Neural progenitor cell (in vitro differentiated cells): ENCODE measurements around the gene PLPPR3.

Source experiments
- CTCF ChIP-seq: fragments of 200-600 bp; sonication (generic); IDR thresholded peaks from 2 replicates; pipeline ENCODE4 v1.5.1; 2017; ENCODE audit warnings: antibody characterized with exemption, mild to moderate bottlenecking
- EZH2 ChIP-seq: fragments of 200-600 bp; sonication (generic); IDR thresholded peaks from 2 replicates; pipeline ENCODE4 v1.6.1; 2017; ENCODE audit warnings: antibody characterized with exemption, mild to moderate bottlenecking, moderate library complexity
- EZH2phosphoT487 ChIP-seq: fragments of 200-600 bp; sonication (generic); IDR thresholded peaks from 2 replicates; pipeline ENCODE4 v1.6.1; 2017; ENCODE audit warnings: antibody characterized with exemption

GRCh38 chr19:771332-771785 lies 50.4 kb downstream of the PLPPR3 start:
- no peak for TF ChIP-seq EZH2phosphoT487
- TF ChIP-seq CTCF = peak; percentile 52
- no peak for TF ChIP-seq EZH2
